ENCODE results near the gene CXCL12. TPM values are rescaled to one million over a fixed set of nuclear protein-coding genes. Genes with fewer than 3 reads are reported as not detected.

Gene CXCL12
- total and polyA plus RNA-seq, 2 donors (not counting 3 experiments of a cell fraction or from before 2014, with no cell fraction given), result 0.35 to 1.4 TPM

DNA sequence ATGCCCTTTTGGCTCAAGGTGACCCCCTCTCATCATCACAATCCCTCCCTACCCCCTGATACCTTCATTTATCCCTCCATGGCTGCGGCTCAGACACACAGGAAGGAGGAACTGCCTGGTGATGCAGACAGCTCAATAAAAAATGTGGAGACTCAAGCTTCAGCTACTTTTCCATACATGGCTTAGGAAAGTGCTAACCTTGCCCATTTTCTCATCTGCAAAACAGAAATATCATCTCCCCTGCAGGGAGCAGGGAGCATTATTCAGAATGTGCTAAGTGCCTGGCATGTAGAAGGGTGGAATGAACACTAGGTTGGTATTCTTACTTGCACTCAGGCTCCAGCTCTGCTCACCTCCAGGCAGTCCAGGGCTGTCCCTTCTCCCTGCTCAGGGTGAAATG lies 23.8 kb downstream of the CXCL12 start:
- POLR2A ChIA-PET, result no interaction called here
- Histone ChIP-seq H3K79me2 (ENCODE audit: control insufficient read depth, insufficient read depth, low read length) (no peaks in the 10 kb centered on the region), H3K9me3 (replicated peaks; ENCODE audit: control insufficient read depth, insufficient read depth, low read length) (no peaks in the 10 kb centered on the region), H3K9me1 (replicated peaks; ENCODE audit: control insufficient read depth, extremely low read depth, insufficient read depth, low read length) (no peaks in the 10 kb centered on the region), H3K4me1 (ENCODE audit: control insufficient read depth, extremely low read depth, insufficient read depth, low read length) (no peaks in the 10 kb centered on the region), H3K9ac (replicated peaks; ENCODE audit: extremely low read depth, insufficient read depth, low read length) (no peak overlapping the region), H3K4me2 (ENCODE audit: insufficient read depth, low read length) (no peak overlapping the region), H2AFZ (ENCODE audit: low read depth, low read length) (no peak overlapping the region), H3K4me3 (replicated peaks in 1 of 3; ENCODE audit: insufficient read depth in 1 of 3, low read depth in 1 of 3, low read length in 3 of 3) (no peak overlapping the region), H3K27me3 (ENCODE audit: control insufficient read depth in 2 of 2, insufficient read depth in 2 of 2, low read length in 2 of 2) (no peaks in the 10 kb centered on the region), H3K36me3 (ENCODE audit: control insufficient read depth in 2 of 2, extremely low read depth in 1 of 2, insufficient read depth in 2 of 2, low read length in 2 of 2) (no peaks in the 10 kb centered on the region), H3K27ac (ENCODE audit: insufficient read depth, low read depth, low read length) (no peak overlapping the region), H4K20me1 (replicated peaks; ENCODE audit: control insufficient read depth, extremely low read depth, insufficient read depth, low read length) (no peaks in the 10 kb centered on the region)
- CTCF ChIA-PET, result no interaction called here
- FAIRE-seq (no peak), DNase-seq (ENCODE audit: low read depth, low spot score) (no peak)
- intact Hi-C loops (cut with micrococcal nuclease), result no loop called here
- BruUV-seq (replicated peaks), result no TSS peak
- TF ChIP-seq FOS (IDR thresholded peaks at IDR 0.05; ENCODE audit: borderline replicate concordance, insufficient read depth, low read length), result no peak
- TF ChIP-seq POLR2AphosphoS5 (IDR thresholded peaks at IDR 0.05; ENCODE audit: insufficient read depth, low read depth, low read length), result no peak
- TF ChIP-seq, protein P1, sequence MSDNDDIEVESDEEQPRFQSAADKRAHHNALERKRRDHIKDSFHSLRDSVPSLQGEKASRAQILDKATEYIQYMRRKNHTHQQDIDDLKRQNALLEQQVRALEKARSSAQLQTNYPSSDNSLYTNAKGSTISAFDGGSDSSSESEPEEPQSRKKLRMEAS (IDR thresholded peaks at IDR 0.05; ENCODE audit: insufficient read depth, insufficient read length), result no peak
- dilution Hi-C loops (cut with MboI; ENCODE audit: extremely low pct_ligation_motif_present, low sequenced_read_pairs), result no loop called here

DNA sequence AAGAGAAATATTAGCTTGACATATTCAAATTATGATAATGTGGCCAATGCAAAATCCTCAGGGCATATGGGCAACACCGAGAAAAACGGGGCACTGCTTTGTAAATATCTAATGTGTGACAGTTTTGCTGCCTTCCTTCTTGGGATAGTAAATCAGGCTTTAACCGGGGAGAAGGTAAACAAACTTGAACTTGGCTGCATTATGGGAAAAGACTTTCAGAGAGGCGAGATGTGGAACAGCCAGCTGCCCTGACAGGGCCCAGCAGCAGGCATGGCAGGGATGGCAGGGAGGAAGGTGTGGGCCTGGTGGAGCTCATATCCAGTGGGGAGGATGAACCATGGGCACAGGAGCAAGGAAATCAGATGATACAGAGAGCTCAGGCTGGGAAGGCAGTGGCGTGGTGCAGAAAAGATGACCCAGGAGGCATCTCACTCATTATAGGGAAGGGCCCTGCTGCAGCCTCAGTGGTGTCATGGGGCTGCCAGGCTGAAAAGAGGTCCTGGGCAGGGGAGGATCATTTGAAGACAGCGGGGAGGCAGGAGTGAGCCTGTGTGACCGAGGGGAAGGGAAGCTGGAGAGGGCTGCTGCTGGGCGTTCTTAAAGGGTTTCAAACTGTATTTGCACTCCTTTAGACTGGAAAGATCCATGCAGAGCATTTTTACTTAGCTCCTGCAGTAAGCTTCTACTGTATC lies 26.7 kb downstream of the CXCL12 start:
- Histone ChIP-seq H4K20me1 (replicated peaks; ENCODE audit: control insufficient read depth, extremely low read depth, insufficient read depth, low read length) (no peaks in the 10 kb centered on the region), H3K9me1 (replicated peaks; ENCODE audit: control insufficient read depth, extremely low read depth, insufficient read depth, low read length) (no peaks in the 10 kb centered on the region), H3K4me2 (ENCODE audit: insufficient read depth, low read length) (no peak overlapping the region), H3K9me3 (replicated peaks; ENCODE audit: control insufficient read depth, insufficient read depth, low read length) (no peaks in the 10 kb centered on the region), H3K27ac (ENCODE audit: insufficient read depth, low read depth, low read length) (no peak overlapping the region), H2AFZ (ENCODE audit: low read depth, low read length) (no peak overlapping the region), H3K9ac (replicated peaks; ENCODE audit: extremely low read depth, insufficient read depth, low read length) (no peak overlapping the region), H3K27me3 (ENCODE audit: control insufficient read depth in 2 of 2, insufficient read depth in 2 of 2, low read length in 2 of 2) (no peaks in the 10 kb centered on the region), H3K36me3 (ENCODE audit: control insufficient read depth in 2 of 2, extremely low read depth in 1 of 2, insufficient read depth in 2 of 2, low read length in 2 of 2) (no peaks in the 10 kb centered on the region), H3K4me3 (replicated peaks in 1 of 3; ENCODE audit: insufficient read depth in 1 of 3, low read depth in 1 of 3, low read length in 3 of 3) (no peak overlapping the region), H3K4me1 (ENCODE audit: control insufficient read depth, extremely low read depth, insufficient read depth, low read length) (no peaks in the 10 kb centered on the region), H3K79me2 (ENCODE audit: control insufficient read depth, insufficient read depth, low read length) (no peaks in the 10 kb centered on the region)
- no peak for TF ChIP-seq GATA2 (IDR thresholded peaks at IDR 0.05; ENCODE audit: insufficient read depth, insufficient read length, low read depth, low read length)
- TF ChIP-seq MYC (IDR thresholded peaks at IDR 0.05; ENCODE audit: low read depth, low read length), result no peak
- TF ChIP-seq POLR2A (IDR thresholded peaks at IDR 0.05; ENCODE audit: low read depth, low read length), result no peak
- no peak for TF ChIP-seq POLR2AphosphoS5 (IDR thresholded peaks at IDR 0.05; ENCODE audit: insufficient read depth, low read depth, low read length)
- TF ChIP-seq FOS (IDR thresholded peaks at IDR 0.05; ENCODE audit: borderline replicate concordance, insufficient read depth, low read length), result no peak
- TF ChIP-seq, protein P1 (IDR thresholded peaks at IDR 0.05; ENCODE audit: insufficient read depth, insufficient read length), result no peak
- no peak for TF ChIP-seq JUN (IDR thresholded peaks at IDR 0.05; ENCODE audit: borderline replicate concordance, insufficient read depth, insufficient read length, low read depth)
- TF ChIP-seq, protein P2, sequence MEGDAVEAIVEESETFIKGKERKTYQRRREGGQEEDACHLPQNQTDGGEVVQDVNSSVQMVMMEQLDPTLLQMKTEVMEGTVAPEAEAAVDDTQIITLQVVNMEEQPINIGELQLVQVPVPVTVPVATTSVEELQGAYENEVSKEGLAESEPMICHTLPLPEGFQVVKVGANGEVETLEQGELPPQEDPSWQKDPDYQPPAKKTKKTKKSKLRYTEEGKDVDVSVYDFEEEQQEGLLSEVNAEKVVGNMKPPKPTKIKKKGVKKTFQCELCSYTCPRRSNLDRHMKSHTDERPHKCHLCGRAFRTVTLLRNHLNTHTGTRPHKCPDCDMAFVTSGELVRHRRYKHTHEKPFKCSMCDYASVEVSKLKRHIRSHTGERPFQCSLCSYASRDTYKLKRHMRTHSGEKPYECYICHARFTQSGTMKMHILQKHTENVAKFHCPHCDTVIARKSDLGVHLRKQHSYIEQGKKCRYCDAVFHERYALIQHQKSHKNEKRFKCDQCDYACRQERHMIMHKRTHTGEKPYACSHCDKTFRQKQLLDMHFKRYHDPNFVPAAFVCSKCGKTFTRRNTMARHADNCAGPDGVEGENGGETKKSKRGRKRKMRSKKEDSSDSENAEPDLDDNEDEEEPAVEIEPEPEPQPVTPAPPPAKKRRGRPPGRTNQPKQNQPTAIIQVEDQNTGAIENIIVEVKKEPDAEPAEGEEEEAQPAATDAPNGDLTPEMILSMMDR (IDR thresholded peaks at IDR 0.05; ENCODE audit: extremely low read depth in 1 of 2, insufficient read depth in 1 of 2, low read depth in 1 of 2, low read length in 2 of 2), result no peak
- no peak for TF ChIP-seq EZH2 (IDR thresholded peaks at IDR 0.05; ENCODE audit: borderline replicate concordance, low read depth, low read length, severe bottlenecking)
- DNase-seq (ENCODE audit: low read depth, low spot score) (no peak), FAIRE-seq (no peak)
- intact Hi-C loops (cut with micrococcal nuclease), result no loop called here
- POLR2A ChIA-PET, result no interaction called here
- CTCF ChIA-PET, result no interaction called here
- BruUV-seq (replicated peaks), result no TSS peak
- dilution Hi-C loops (cut with MboI; ENCODE audit: extremely low pct_ligation_motif_present, low sequenced_read_pairs), result no loop called here

Measured in endothelial cell of umbilical vein (primary cell).